Measurements from ENCODE around the gene LMO2. TPM values are rescaled to one million over a fixed set of nuclear protein-coding genes. Genes with fewer than 3 reads are reported as not detected.

The LMO2 gene
- total and polyA plus RNA-seq, 2 donors (not counting 3 experiments of a cell fraction or from before 2014, with no cell fraction given) = 60.4 to 66.8 TPM

GRCh38 chr11:33875621-33876294 lies 16.1 kb downstream of the LMO2 start:
- H3K4me2 ChIP-seq (ENCODE audit: insufficient read depth, low read length) = no peak overlapping the region
- no peaks in the 10 kb centered on the region for H3K9me1 ChIP-seq (replicated peaks; ENCODE audit: control insufficient read depth, extremely low read depth, insufficient read depth, low read length)
- no peak overlapping the region for H3K27ac ChIP-seq (ENCODE audit: insufficient read depth, low read depth, low read length)
- DNase-seq (ENCODE audit: low read depth, low spot score) (no peak), FAIRE-seq (no peak)
- H3K4me1 ChIP-seq (ENCODE audit: control insufficient read depth, extremely low read depth, insufficient read depth, low read length) = peaks cover 5% of the 10 kb centered on the region
- H3K9me3 ChIP-seq (replicated peaks; ENCODE audit: control insufficient read depth, insufficient read depth, low read length) = no peaks in the 10 kb centered on the region
- no TSS peak for BruUV-seq (replicated peaks)
- H3K9ac ChIP-seq (replicated peaks; ENCODE audit: extremely low read depth, insufficient read depth, low read length) = no peak overlapping the region
- H4K20me1 ChIP-seq (replicated peaks; ENCODE audit: control insufficient read depth, extremely low read depth, insufficient read depth, low read length) = no peaks in the 10 kb centered on the region
- TF ChIP-seq MAX (IDR thresholded peaks at IDR 0.05; ENCODE audit: insufficient read depth, insufficient read length) = no peak
- no peak for TF ChIP-seq JUN (IDR thresholded peaks at IDR 0.05; ENCODE audit: borderline replicate concordance, insufficient read depth, insufficient read length, low read depth)
- TF ChIP-seq GATA2 (IDR thresholded peaks at IDR 0.05; ENCODE audit: insufficient read depth, insufficient read length, low read depth, low read length) = no peak
- no peak for TF ChIP-seq CTCF (IDR thresholded peaks at IDR 0.05; ENCODE audit: extremely low read depth in 1 of 2, insufficient read depth in 1 of 2, low read depth in 1 of 2, low read length in 2 of 2)
- no peak for TF ChIP-seq POLR2A (IDR thresholded peaks at IDR 0.05; ENCODE audit: low read depth, low read length)
- no peak for TF ChIP-seq POLR2AphosphoS5 (IDR thresholded peaks at IDR 0.05; ENCODE audit: insufficient read depth, low read depth, low read length)
- no peak for TF ChIP-seq MYC (IDR thresholded peaks at IDR 0.05; ENCODE audit: low read depth, low read length)
- dilution Hi-C loops (cut with MboI; ENCODE audit: extremely low pct_ligation_motif_present, low sequenced_read_pairs) = no loop called here
- CTCF ChIA-PET = interaction anchor here (1.1 to 1.7 kb wide), 3 partner anchors 11 to 95 kb away, joined by 3 to 7 read pairs (median 4); no protein-coding TSS in a partner anchor
- POLR2A ChIA-PET = no interaction called here
- no peak overlapping the region for H2AFZ ChIP-seq (ENCODE audit: low read depth, low read length)
- H3K27me3 ChIP-seq (ENCODE audit: control insufficient read depth in 2 of 2, insufficient read depth in 2 of 2, low read length in 2 of 2) = peaks cover 5 to 15% of the 10 kb centered on the region in 2 experiments
- no peaks in the 10 kb centered on the region for H3K36me3 ChIP-seq (ENCODE audit: control insufficient read depth in 2 of 2, extremely low read depth in 1 of 2, insufficient read depth in 2 of 2, low read length in 2 of 2)
- no peaks in the 10 kb centered on the region for H3K79me2 ChIP-seq (ENCODE audit: control insufficient read depth, insufficient read depth, low read length)
- H3K4me3 ChIP-seq (replicated peaks in 1 of 3; ENCODE audit: insufficient read depth in 1 of 3, low read depth in 1 of 3, low read length in 3 of 3) = no peak overlapping the region
- intact Hi-C loops (cut with micrococcal nuclease) = no loop called here

All from endothelial cell of umbilical vein (primary cell).